DOHH2 (cell line): ENCODE data around the gene SEMA3A.

Experiments
- H3F3A ChIP-seq: fragments of 200-600 bp; sonication (generic), shearing (Covaris generic); 2 replicates; pipeline ENCODE4 v1.6.0; 2016; ENCODE audit warnings: antibody characterized with exemption, mild to moderate bottlenecking; ENCODE audit not compliant: control insufficient read depth, insufficient read depth
- H3K27ac ChIP-seq: fragments of 200-600 bp; sonication (generic); 2 replicates; pipeline ENCODE4 v1.5.1; 2014; ENCODE audit warnings: low read depth, mild to moderate bottlenecking, low read length, moderate library complexity
- H3K27me3 ChIP-seq: fragments of 200-600 bp; sonication (generic); 2 replicates; pipeline ENCODE4 v1.6.1; 2014; ENCODE audit warnings: mild to moderate bottlenecking, low read length, mixed read lengths; ENCODE audit not compliant: control insufficient read depth
- H3K36me3 ChIP-seq: fragments of 200-600 bp; sonication (generic); 2 replicates; pipeline ENCODE4 v1.6.1; 2014; ENCODE audit warnings: mild to moderate bottlenecking, low read length, moderate library complexity, mixed read lengths; ENCODE audit not compliant: control insufficient read depth
- H3K4me1 ChIP-seq: fragments of 200-600 bp; sonication (generic); 2 replicates; pipeline ENCODE4 v1.6.1; 2014; ENCODE audit warnings: mild to moderate bottlenecking, low read length, mixed read lengths; ENCODE audit not compliant: control insufficient read depth
- H3K4me2 ChIP-seq: fragments of 200-600 bp; sonication (generic); 2 replicates; pipeline ENCODE4 v1.6.0; 2014; ENCODE audit warnings: mild to moderate bottlenecking, low read length, moderate library complexity
- H3K4me3 ChIP-seq: fragments of 200-600 bp; sonication (generic); 2 replicates; pipeline ENCODE4 v1.5.1; 2014; ENCODE audit warnings: mild to moderate bottlenecking, low read length, mixed read lengths
- H3K79me2 ChIP-seq: fragments of 200-600 bp; sonication (generic); 2 replicates; pipeline ENCODE4 v1.6.1; 2014; ENCODE audit warnings: mild to moderate bottlenecking, low read length, mixed read lengths; ENCODE audit not compliant: control insufficient read depth
- H3K9me2 ChIP-seq: fragments of 200-600 bp; sonication (generic); replicated peaks from 2 replicates; pipeline ENCODE4 v1.6.1; 2014; ENCODE audit warnings: mild to moderate bottlenecking, low read length, mixed read lengths; ENCODE audit not compliant: control insufficient read depth
- H3K9me3 ChIP-seq: fragments of 200-600 bp; sonication (generic); 2 replicates; pipeline ENCODE4 v1.6.1; 2014; ENCODE audit warnings: antibody characterized with exemption, low read length, mixed read lengths; ENCODE audit not compliant: control insufficient read depth, insufficient read depth
- H4K20me1 ChIP-seq: fragments of 200-600 bp; sonication (generic); 2 replicates; pipeline ENCODE4 v1.6.0; 2014; ENCODE audit warnings: low read depth, mild to moderate bottlenecking, antibody characterized with exemption, low read length, moderate library complexity; ENCODE audit not compliant: control insufficient read depth, insufficient read depth
- CTCF ChIP-seq: fragments of 200-600 bp; sonication (generic); IDR thresholded peaks from one replicate; pipeline ENCODE4 v1.5.1; 2014; ENCODE audit warnings: antibody characterized with exemption, mild to moderate bottlenecking, low read depth, low read length; ENCODE audit not compliant: poor library complexity, severe bottlenecking
- EZH2phosphoT487 ChIP-seq: fragments of 200-600 bp; sonication (generic); IDR thresholded peaks from 2 replicates; pipeline ENCODE4 v1.6.1; 2017; ENCODE audit warnings: borderline replicate concordance, mild to moderate bottlenecking, antibody characterized with exemption, low read length, moderate library complexity, mixed read lengths

SEMA3A gene

GRCh38 chr7:84177758-84178412 lies 16.7 kb downstream of the SEMA3A start:
- Histone ChIP-seq H3K4me2 (no peak overlapping the region), H3K27ac (no peak overlapping the region), H3F3A (no peaks in the 10 kb centered on the region), H3K4me1 (no peaks in the 10 kb centered on the region), H3K27me3 (no peaks in the 10 kb centered on the region), H3K36me3 (no peaks in the 10 kb centered on the region), H3K79me2 (no peaks in the 10 kb centered on the region), H3K9me3 (no peaks in the 10 kb centered on the region; the same call in 1 of the 2 replicates), H4K20me1 (no peaks in the 10 kb centered on the region), H3K4me3 (no peak overlapping the region), H3K9me2 (no peaks in the 10 kb centered on the region)
- TF ChIP-seq EZH2phosphoT487 (no peak), CTCF (no peak)

GRCh38 chr7:84176716-84177115 lies 17.9 kb downstream of the SEMA3A start:
- Histone ChIP-seq H3K27me3 (no peaks in the 10 kb centered on the region), H3K27ac (no peak overlapping the region), H3K4me1 (no peaks in the 10 kb centered on the region), H3K4me3 (no peak overlapping the region), H3K4me2 (no peak overlapping the region), H3K9me2 (no peaks in the 10 kb centered on the region), H3K79me2 (no peaks in the 10 kb centered on the region), H3K9me3 (no peaks in the 10 kb centered on the region; the same call in 1 of the 2 replicates), H3F3A (no peaks in the 10 kb centered on the region), H3K36me3 (no peaks in the 10 kb centered on the region), H4K20me1 (no peaks in the 10 kb centered on the region)
- TF ChIP-seq EZH2phosphoT487 (no peak), CTCF (no peak)

- no peaks in the 10 kb centered on the region for H3K9me2 ChIP-seq
- H4K20me1 ChIP-seq, result no peaks in the 10 kb centered on the region
- no peaks in the 10 kb centered on the region for H3K4me1 ChIP-seq
- H3K27me3 ChIP-seq, result no peaks in the 10 kb centered on the region
- H3K36me3 ChIP-seq, result no peaks in the 10 kb centered on the region
- no peaks in the 10 kb centered on the region for H3F3A ChIP-seq
- H3K9me3 ChIP-seq, result no peaks in the 10 kb centered on the region; the same call in 1 of the 2 replicates
- no peak overlapping the region for H3K4me2 ChIP-seq
- no peak overlapping the region for H3K4me3 ChIP-seq
- H3K27ac ChIP-seq, result no peak overlapping the region
- H3K79me2 ChIP-seq, result no peaks in the 10 kb centered on the region
- no peak for TF ChIP-seq EZH2phosphoT487
- no peak for TF ChIP-seq CTCF
These were observed 19.1 kb downstream of the SEMA3A start for GRCh38 chr7:84175461-84175860.
